ENCODE data around the gene PAK3.

Gene PAK3

DNA sequence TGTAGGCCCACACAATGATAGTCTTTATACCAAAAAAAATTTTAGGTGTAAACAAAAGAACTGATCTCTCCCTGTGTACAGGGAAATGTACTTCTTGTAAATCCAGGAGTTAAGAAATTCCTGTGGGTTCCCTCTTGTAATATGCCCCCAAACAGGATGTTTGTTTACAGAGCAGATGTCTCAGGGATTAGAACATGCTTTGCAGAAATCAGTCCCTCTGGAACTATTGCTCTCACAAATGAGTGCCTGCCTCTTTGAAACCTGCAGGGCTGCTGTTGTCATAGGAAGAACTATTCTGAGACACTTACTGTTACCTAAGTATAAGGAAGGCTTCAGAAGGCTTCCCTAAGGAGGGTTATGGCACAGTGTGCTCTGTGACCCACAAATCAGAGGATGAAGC lies 35.6 kb downstream of the PAK3 start:
- DNase-seq (ENCODE audit: low read depth), result peak; percentile 71

DNA sequence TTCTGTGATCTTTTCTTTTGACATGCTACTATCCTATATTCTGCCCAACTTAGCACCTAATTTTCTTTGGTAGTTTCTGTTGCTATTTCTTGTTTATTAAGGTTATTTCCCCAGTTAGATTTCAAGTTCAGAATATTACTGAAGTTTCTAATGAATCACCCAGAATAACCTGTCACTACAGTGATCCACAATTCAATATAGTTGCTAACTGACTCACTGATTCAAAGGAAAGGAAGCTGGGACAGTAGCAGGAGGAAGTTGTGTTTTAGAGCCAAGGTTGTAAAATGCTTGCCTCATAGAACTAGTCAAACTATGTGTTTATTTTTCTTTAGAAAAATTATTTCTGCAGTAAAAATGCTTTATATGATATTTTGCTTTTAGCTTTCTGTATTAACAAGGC lies 37.4 kb downstream of the PAK3 start:
- DNase-seq (ENCODE audit: low read depth), result peak; percentile 16

DNA sequence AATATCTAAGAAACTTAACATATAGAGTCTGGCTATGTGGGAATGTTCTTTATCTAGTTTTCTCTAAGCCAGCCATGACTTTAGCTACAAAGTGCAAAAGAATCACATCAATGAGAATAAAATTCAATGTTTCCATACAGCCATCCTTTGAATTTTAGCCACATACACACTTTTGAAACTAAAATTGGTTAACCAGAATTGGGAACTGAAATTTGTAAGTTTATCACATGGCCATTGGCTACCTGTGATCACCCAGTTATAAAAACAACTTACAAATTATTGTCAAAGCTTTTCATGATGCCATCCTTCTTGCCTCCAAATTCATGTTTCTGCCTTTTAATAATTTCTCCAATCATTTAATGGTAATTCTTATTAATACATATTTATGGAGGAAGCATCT lies 49.9 kb downstream of the PAK3 start:
- DNase-seq (ENCODE audit: low read depth), result no peak

DNA sequence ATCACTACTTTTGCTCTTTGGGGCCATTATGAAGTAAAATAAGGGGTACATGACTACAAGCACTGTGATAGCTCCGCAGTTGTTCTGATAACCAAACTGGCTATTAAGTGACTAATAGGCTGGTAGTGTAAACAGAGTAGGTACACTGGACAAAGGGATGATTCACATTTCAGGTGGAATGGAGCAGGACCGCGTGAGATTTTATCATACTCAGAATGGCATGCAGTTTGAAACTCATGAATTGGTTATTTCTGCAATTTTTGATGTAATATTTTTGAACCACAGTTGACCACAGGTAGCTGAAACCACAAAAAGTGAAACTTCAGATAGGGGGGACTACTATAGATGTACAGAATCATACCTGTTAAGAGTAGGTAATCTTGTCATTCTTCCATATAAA lies 55.8 kb downstream of the PAK3 start:
- DNase-seq (ENCODE audit: low read depth), result peak; percentile 2

DNA sequence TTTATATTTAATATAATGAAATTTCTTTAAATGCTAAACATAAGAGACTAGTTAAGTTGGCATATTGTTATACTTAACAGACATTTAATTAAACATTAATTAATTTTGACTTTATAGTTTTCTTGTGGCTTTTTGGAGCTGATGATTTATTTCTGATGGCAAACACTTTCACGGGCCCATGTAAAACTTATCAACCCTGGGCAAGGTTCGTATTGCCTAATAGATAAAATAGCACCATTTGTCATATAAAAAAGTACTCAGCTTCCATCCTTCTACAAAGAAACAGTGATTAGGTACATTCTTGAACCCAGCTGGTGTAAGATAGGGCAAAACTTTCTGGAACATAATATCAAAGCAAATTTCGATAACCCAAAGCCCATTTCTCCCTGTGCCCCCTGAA lies 63.2 kb downstream of the PAK3 start:
- DNase-seq (ENCODE audit: low read depth), result peak; percentile 23

DNA sequence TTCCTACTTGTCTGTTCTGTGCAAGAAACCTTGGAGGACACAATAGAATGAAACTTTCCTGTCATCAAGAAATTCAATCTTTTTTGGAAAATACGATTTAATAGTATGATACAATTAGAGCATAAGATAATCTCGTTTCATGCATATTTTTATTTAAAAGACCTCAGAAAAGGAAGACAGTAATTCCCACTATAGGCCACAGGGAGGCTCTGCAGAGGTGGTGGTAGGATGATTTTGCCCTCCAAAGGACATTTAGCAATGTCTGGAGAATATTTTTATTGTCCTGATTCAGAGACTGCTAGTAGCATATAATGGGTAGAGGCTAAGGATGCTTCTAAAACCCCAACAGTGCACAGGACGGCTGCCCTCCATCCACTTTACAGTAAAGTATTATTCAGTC lies 68.7 kb downstream of the PAK3 start:
- peak; percentile 21 for DNase-seq (ENCODE audit: low read depth)

DNA sequence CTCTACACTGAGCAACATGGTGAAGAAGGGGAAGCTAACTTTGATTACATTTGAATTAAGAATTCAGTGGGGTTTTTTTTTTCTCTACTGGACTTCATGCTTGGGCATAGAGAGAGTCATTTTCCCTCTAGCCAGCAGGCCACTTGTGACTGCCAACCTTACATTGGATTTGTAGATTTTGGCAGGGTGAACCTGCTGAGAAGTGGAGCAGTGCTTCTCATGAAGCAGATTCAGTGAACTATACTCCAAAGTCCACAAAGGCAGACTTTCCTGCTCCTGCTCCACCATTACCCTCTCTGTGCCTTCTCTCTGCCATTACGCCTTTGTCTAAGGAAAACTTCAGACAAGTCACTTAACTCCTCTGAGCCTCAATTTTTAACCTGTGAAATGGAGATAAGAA lies 69.9 kb downstream of the PAK3 start:
- no peak for DNase-seq (ENCODE audit: low read depth)

DNA sequence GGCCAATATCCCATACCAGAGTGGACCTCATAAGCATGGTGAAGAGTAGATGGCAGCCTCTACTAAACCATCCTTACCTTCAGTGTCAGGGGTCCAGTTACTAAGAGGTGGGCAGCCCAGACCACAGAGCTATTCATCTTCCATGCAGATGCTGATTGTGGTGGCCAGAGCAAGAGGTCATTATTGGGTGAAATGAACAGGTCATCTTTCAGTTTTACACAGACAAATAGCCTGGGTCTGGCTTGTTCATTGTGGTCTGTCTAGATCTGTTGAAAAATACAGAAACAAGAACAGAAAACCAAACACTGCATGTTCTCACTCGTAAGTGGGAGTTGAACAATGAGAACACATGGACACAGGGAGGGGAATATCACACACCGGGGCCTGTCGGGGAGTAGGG lies 71.3 kb downstream of the PAK3 start:
- DNase-seq (ENCODE audit: low read depth), result peak; percentile 27

DNA sequence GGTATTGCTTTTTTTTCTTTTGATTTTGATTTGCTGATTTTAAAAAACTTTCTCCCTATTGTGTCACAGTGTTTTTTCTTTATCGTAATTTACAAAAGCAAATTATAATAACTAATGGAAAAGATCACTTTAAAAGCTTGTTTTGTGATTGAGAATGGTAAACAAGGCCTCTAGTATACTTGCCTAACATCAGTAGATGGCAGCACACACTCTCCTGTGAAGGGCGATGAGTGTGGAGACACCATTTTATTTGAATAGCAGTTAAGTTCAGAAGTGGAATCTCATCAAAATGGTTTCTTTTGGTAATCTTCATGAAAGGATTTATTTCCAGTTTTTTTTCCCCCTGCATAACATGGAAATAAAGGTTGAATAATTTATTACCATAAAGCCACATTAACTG lies 72.3 kb downstream of the PAK3 start:
- DNase-seq (ENCODE audit: low read depth), result peak; percentile 52

DNA sequence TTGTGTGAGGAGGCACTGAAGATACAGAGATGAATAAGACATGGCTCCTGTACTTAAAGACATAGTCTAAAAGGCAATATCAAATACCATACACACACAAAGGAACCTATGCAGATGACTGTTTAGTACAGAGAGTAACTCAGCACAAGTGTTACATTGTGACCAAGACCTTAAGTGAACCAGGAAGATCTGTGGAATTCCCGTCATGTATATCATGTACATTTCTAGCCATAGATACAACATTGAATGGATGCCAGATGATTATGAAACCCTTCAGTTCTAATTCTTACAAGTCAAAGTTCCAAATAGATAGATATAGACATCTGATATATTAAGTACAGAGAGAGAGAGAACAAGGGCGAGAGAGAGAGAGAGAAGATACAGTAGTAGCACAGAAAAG lies 73.2 kb downstream of the PAK3 start:
- DNase-seq (ENCODE audit: low read depth), result no peak

DNA sequence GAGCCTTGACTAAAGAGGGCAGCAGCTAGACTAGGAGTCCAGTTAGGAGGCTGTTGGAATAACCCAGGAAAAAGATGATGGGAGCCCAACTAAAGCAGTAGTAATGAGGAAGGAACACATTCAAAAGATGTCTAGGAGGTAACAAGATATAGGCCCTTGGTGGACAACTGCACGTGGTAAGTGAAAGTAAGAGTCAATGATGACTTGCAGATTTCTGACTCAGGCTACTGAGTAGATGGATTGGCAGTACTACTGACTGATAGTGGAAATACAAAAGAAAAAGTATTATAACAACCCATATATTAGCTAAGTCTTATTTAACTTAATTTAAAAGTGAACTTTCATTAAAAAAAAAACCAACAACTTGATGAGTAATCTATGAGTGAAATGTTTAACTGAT lies 74.0 kb downstream of the PAK3 start:
- peak; percentile 13 for DNase-seq (ENCODE audit: low read depth)

DNA sequence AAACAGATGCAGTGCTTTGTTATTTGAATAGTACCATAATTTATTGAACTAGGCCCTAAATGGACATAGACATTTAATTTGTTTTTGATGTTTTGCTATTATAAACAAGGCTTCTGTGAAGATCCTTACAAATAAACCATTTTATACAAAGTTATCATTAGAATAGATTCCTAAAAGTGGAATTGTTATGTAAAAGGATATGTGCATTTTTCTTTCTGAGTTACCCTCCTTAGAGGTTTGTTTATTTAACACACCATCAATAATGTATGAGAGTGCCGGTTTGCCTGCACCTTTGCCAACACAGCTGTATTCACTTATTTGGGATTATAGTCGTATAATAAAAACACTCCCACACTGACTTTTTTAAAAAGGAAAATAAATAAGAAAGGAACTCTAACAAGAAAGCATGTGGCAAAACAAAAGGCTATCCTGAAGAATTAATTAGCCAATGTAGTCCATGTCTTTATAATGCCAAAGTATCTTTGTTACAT lies 84.8 kb downstream of the PAK3 start:
- DNase-seq (ENCODE audit: low read depth), result no peak

DNA sequence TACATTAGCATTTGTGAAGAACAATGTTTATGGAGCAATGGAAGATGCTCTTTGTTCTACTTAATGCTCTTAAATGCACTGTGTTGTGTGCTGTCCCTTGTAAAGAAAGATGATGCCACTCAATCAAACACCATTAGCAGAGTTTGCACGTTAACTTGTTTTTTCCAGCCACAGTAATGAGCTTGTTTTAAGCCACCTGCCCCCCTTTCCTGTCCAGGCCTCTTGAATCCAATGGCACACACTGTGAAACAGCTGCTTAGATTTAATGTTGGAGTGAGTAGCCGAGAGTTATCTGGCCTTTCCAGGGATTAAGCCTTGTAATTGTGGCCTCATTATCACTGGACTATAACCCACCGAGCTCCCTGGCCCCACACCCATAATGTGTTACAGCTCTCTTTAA lies 86.0 kb downstream of the PAK3 start:
- no peak for DNase-seq (ENCODE audit: low read depth)

DNA sequence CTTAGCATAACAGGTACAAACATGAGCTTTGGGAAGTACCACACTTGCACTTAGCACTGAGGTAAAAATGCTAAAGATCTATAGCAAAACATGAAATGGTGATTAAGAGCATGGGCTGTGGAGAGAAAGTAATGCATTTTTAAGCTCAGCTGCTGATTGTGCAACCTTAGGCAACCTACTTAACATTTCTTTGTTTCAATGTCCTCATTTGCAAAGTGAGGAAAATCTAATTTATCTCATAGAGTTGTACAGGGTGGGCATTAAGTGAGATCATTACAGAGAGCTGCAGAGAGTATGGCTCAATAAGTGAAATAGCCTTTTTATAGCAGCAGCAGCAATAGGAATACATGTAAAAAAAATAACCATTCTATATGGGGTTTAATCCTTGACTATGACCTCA lies 87.0 kb downstream of the PAK3 start:
- DNase-seq (ENCODE audit: low read depth), result peak; percentile 24

DNA sequence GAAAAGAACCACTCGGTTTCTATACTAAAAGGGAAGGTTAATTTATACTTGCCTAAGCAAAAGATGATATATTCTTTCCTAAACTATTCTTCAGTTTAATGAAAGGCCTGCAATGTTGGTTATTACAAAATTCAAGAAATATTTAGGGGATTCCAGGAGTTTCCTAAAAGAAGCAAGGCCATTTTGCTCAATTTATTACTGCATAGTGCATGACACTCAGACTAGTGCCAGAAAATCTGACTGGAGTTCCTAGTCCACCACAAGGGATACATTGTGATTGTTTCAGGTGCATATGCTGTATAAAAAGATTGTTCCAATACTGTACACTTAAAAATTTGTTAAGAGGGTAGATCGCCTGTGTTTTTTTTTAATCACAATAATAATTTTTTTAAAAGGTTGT lies 95.6 kb downstream of the PAK3 start:
- DNase-seq (ENCODE audit: low read depth), result no peak

DNA sequence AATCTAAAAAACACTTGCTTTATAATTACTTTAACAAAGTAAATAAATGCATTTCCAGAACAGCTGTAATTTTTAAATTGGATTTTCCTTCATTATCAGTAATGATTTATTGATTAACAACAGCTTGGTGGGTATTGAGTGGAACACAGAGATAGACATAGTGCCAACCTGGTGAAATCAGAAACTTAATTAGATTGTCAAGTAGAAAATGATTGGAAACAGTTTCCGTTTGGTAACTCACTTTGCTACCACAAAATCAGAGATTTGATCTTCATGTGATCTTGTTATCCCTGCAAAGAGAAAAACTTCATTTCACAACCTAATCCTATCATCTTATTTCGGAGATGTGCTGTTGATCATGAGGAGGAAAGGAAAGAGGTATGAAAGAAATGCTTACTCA lies 103.5 kb downstream of the PAK3 start:
- DNase-seq (ENCODE audit: low read depth), result no peak

DNA sequence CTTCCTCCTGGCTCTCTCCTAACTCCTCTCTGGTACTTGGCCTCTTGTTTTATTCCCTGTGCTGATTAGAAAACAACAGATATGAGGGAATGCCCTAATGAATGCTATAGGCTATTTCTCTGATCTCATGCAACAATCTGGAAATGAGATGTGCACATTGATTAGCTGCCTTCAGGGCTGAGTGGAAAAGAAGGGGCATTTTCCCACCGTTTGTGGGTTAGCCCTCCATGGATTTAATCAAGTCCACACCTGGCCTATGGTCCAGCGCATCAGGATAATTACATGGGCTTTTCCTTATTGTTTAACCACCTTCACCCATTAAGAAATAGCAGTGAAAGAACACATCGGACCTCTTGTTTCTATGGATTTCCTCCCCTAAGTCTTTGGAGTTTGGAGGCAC lies 104.3 kb downstream of the PAK3 start:
- DNase-seq (ENCODE audit: low read depth), result no peak

DNA sequence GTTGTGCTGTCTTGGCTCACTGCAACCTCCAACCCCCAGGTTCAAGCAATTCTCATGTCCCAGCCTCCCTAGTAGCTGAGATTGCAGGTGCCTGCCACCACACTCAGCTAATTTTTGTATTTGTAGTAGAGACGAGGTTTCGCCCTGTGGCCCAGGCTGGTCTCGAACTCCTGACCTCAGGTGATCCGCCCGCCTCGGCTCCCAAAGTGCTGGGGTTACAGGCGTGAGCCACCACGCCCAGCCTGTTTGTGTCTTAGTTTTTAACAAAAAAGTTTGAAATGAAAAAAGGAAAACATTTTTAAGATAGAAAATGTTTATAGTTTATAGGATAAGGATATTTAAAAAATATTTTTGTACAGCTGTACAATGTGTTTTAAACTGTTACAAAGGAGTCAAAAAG lies 111.9 kb downstream of the PAK3 start:
- DNase-seq (ENCODE audit: low read depth), result no peak

DNA sequence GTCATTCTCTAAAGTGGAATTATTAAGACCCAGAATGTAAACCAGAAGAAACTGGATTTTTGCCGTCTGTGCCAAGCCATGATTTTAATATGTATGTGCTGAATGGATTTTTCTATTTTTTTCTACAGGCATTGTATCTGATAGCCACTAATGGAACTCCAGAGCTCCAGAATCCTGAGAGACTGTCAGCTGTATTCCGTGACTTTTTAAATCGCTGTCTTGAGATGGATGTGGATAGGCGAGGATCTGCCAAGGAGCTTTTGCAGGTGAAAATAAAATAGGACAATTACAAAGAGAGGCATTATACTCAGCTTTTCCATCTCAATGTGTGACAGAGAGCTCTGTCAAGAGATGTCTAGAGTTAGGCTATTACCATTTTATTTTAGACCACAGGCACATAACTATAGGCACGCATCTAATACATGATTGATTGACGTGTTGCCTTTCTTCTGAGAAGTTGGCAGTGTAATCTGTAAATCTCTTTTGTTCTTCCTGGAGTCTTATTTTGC lies 120.4 kb downstream of the PAK3 start:
- no peak for DNase-seq (ENCODE audit: low read depth)

DNA sequence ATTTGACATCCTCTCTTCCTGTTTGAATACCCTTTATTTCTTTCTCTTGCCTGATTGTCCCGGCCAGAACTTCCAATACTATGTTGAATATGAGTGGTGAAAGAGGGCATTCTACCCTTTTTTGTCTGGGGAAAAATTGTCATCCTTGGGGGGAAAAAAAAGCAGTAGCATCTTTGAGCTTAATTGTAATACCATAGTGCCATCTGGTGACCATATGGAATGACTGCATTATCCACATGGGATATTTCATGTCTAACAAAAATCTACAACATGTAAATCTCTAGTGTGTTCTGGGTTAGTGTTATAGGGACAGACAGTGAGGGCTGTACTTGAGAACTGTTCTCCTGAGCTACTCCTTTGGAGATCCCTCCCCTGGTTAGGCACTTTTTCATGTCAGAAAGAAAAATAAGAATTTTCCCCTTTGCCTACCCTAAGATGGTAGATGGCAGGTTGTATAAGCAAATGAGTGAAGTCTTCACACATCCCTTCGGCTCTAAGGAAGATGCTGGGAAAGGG lies 148.3 kb downstream of the PAK3 start:
- peak; percentile 5 for DNase-seq (ENCODE audit: low read depth)

DNA sequence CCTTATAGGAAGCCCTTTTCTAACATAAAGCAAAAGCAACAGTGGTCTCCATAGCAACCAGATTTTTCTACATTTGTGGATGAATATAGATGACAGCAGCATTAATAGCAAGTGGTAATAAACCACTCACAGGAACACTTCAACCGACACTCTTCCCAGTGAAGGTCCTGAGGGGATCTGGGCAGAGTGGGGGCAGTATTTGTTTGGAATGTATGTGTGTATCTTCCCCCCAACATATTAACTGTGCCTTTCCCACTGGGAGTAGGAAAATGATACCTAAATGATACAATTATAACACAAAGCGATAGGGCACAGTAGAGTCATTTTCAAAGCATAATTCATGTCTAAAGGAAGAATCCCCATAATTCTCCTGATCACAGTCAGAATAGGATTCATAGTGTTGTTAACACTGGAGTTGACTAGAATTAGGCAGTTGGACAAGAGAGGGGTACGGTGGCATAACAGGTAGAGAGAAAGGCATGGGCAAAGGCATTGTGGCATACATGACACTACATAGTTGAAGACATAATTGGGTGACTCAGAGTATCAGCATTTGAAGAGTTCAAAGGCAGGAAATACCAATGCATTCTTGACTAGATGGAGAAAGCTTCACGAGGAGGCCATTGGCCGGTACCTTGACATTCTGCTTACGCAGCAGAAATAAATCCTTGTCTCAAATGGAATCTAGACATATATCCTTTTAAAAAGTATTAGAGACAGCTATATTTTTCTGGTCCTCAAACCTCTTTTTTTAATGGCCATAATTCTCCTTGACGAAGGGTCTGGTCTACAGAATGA lies 159.1 kb downstream of the PAK3 start:
- peak; percentile 3 for DNase-seq (ENCODE audit: low read depth)

DNA sequence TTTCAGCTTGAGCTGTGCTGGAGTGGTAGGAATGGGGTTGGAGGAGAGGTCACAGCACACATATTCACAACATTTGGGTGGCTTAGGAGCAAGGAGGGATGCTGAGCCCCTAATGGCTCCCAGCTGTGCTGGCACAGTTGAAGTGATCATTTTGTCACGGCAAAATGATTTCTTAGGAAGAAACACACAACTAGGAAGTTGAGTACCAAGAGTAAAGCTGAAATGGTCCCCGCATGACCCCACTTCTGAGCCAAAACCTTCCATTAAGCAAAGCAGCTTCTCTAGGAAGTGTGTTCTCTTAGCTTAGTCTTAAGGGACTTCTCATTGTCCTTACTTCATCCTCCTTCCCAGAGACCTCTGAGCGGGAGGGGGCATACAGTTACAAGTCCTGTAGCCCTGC lies 161.7 kb downstream of the PAK3 start:
- no peak for DNase-seq (ENCODE audit: low read depth)

DNA sequence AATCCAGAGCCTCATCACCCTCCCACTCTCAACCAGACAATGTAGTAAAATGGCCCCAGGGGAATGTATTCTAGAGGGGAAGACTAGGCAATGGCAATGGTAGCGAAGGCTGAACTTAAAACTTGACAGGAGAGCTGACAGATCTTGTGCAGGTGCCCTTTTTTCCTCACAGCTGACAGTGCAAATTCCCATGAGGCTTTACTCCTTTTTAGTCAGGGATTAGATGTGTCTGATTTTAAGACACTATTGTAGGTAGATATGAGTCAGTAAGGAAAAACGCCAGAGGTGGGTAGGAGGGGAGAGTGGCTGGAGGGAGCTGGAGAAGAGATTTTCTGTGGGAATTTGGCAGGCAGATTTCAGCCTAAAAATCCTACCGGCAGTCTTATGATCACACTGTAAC lies 163.6 kb downstream of the PAK3 start:
- DNase-seq (ENCODE audit: low read depth), result no peak

DNA sequence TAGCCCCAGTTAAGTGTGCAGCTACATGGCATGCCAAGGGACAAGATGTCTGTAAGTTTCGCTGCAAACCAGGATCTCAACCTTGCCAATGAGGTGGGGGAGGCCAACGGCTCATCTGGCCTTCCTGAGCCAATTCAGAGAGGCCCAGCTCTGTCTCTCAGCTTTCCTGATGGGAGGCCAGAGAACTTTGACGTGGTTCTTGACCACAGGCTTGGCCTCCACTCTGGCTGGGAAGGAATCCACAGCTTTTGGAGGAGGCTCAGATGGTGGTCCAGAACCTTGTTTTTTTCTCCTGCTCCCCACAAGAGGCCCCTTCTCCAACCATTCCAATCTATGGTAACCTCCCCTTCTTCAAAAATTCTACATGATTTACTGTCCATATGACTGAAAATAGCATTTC lies 164.5 kb downstream of the PAK3 start:
- no peak for DNase-seq (ENCODE audit: low read depth)
